AML-193 (cell line): ENCODE results near the gene MAT2A.
"Not testable (repeated sequence)": the region's sequence is repeated elsewhere in the genome, so short reads cannot be mapped to it uniquely, and the experiment has no call there.

Experiments used
- DNase-seq, 2 experiments: peaks; one replicate each; lab custom pipeline; 2025; lab: John Stamatoyannopoulos, UW

Gene MAT2A

GRCh38 chr2:85579266-85579935 is 40.4 kb downstream of the MAT2A start:
- peak; percentile 70 to 76 for DNase-seq

GRCh38 chr2:85580206-85580605 is 41.2 kb downstream of the MAT2A start:
- DNase-seq = no peak

GRCh38 chr2:85582492-85582891 is 43.5 kb downstream of the MAT2A start:
- DNase-seq = no peak

- no peak for DNase-seq
Measured at GRCh38 chr2:85583667-85584353, 44.8 kb downstream of the MAT2A start.

- no peak for DNase-seq
Measured at GRCh38 chr2:85584354-85584856, 45.4 kb downstream of the MAT2A start, which contains the start of gene VAMP5. Gene VAMP5 (plus strand): TSS chr2:85584431. CDS start chr2:85584491, 60 bp downstream.

GRCh38 chr2:85584857-85585780 is 46.2 kb downstream of the MAT2A start:
- no peak for DNase-seq

- no peak for DNase-seq
Measured at GRCh38 chr2:85585781-85586105, 46.8 kb downstream of the MAT2A start.

- no peak for DNase-seq
Measured at GRCh38 chr2:85588236-85588635, 49.3 kb downstream of the MAT2A start.

- no peak for DNase-seq
Measured at GRCh38 chr2:85588645-85589044, 49.7 kb downstream of the MAT2A start.

- DNase-seq = no peak
Measured at GRCh38 chr2:85589181-85589580, 50.2 kb downstream of the MAT2A start.

GRCh38 chr2:85589982-85590791 is 51.2 kb downstream of the MAT2A start:
- DNase-seq = no peak

- DNase-seq = no peak
Measured at GRCh38 chr2:85590950-85591349, 52.0 kb downstream of the MAT2A start.

- no peak for DNase-seq
Measured at GRCh38 chr2:85591563-85591962, 52.6 kb downstream of the MAT2A start.

- DNase-seq = not testable (repeated sequence)
Measured at GRCh38 chr2:85592299-85592698, 53.3 kb downstream of the MAT2A start.

- no peak for DNase-seq
Measured at GRCh38 chr2:85593023-85593422, 54.1 kb downstream of the MAT2A start.
